Erythroblast (primary cell): ENCODE results near the gene C1orf94.

Experiments
- DNase-seq, 2 experiments: peaks; one replicate each; lab custom pipeline; 2025; lab: John Stamatoyannopoulos, UW
- GATA1 ChIP-seq: IDR thresholded peaks from 2 replicates; pipeline ENCODE4 v1.6.1; 2011; ENCODE audit warnings: low read depth, mild to moderate bottlenecking, control low read depth, low read length, moderate library complexity
- POLR2A ChIP-seq: IDR thresholded peaks from 2 replicates; pipeline ENCODE4 v1.6.1; 2011; ENCODE audit warnings: mild to moderate bottlenecking, low read length

Gene C1orf94, protein sequence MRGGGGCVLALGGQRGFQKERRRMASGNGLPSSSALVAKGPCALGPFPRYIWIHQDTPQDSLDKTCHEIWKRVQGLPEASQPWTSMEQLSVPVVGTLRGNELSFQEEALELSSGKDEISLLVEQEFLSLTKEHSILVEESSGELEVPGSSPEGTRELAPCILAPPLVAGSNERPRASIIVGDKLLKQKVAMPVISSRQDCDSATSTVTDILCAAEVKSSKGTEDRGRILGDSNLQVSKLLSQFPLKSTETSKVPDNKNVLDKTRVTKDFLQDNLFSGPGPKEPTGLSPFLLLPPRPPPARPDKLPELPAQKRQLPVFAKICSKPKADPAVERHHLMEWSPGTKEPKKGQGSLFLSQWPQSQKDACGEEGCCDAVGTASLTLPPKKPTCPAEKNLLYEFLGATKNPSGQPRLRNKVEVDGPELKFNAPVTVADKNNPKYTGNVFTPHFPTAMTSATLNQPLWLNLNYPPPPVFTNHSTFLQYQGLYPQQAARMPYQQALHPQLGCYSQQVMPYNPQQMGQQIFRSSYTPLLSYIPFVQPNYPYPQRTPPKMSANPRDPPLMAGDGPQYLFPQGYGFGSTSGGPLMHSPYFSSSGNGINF

DNA sequence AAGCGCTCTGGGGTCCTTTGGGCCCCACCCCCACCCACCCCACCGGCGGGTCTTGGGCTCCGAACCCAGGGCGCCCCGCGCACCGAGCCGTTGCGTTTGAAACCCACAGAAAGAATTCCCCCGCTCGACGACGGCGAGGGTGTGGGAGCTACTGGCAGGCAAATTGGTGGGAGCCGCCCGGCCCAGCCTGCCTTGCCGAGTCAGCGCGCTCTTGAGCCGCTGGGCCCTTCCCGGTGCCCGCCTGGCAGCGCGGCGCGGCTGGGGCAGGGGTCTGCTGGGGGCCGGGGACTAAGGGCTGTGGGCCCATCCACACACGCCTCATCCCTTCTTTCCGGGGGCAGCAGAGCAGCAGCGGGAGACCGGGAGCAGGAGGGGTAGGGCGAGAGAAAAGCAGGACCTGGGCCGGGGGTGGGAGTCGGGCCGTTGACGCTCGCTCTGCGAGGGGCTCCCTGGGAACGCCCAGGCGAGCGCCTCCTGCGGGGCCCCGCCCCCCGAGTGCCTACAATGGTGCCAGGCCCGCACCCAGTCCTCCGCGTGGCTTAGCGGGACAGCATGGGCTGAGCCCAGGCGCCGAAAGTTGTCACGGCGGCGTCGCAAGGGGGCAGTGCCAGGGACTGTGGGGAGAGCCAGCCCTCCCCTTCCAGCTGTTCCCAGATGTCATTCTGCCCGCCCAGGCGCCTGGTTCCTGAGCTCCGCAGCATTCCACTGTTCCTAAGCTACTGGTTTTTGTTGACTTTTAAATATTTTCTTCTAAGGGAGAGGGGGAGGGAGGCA, at the start of gene C1orf94:
Gene C1orf94 (plus strand): TSS at position 78 of the 774 bp plus-strand sequence. CDS start 883 bp downstream, outside the sequence.
- no peak for TF ChIP-seq POLR2A
- TF ChIP-seq GATA1: no peak
- DNase-seq: no peak

DNA sequence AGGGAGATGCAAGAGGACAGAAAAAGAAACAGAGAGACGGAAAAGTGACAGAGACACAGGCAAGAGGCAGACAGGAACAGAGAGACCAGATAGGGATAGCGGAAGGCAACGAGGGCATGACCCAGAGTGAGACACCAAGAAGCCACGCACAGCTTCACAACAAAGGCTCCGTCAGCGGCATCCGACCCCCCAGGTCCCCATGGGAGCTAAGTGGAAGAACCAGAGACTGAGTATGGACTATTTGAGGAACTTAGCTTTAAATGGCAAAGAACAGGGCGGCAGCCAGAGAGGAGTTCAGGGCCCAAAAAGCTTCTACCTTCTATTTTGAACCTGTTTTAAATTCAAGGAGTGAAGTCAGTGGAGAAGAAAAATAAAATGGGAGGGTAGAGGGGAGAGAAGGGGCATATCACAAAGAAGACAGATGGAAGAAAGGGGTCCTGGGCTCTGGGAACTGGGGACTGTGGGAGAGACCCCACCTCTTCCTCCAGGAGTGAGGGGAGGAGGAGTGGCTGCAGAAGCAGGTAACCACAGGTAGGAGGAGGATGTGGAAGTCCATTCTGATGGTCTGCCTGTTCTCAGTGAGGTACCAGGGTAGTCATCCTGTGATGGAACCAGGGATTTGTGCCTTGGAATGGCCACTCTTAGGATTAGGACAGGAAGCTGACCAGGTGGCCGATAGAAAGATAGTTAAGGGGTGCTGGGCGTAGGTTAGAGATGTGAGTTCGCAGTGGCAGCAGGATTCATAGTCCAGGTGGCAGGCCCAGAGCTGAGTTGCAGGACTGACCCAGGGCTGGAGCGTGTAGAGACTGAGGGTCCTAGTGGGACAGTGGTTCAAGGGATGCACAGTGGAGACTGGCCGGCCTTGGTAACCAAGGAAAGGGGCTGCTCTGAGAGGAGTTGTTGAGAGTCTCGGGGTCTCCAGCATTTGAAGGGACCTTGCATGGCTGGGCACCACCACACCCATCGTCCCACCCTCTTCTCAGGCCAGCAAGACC, 49.4 kb upstream of the C1orf94 start:
- DNase-seq: no peak
- TF ChIP-seq POLR2A (no peak), GATA1 (no peak)

DNA sequence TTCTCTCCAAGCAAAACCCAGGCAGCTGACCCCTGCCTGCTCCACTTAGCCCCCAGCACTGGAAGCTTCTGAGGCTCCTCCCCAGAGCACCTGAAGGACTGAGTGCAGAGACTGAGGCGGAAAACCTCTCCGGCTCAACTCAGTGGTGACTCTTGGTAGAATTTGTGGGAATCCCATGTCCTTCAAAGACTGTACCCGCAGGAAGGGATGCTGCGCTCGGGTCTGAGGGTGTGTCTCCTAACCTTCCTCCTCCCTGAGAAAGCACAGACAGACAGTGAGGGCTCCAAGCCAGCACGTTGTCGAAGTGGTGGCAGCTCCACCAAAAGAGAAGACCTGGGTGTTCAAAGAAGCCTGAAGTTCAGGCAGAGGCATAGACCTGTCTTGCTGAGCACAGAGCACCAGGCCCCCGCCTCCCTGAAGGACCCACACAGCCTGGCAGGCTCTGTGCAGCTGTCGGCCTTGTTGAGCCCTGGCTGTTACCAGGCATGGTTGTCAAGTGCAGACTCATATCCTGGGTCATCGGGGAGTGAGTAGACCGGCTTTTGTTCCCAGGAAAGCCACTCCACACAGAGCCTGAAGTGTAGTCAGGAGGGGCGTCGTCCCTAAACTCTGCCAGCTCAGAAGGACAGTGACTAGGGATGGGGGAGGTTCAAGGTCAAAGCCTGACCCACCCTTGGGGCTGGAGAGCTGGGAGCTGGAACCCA, 48.4 kb upstream of the C1orf94 start:
- TF ChIP-seq GATA1: no peak
- no peak for TF ChIP-seq POLR2A
- DNase-seq: no peak

DNA sequence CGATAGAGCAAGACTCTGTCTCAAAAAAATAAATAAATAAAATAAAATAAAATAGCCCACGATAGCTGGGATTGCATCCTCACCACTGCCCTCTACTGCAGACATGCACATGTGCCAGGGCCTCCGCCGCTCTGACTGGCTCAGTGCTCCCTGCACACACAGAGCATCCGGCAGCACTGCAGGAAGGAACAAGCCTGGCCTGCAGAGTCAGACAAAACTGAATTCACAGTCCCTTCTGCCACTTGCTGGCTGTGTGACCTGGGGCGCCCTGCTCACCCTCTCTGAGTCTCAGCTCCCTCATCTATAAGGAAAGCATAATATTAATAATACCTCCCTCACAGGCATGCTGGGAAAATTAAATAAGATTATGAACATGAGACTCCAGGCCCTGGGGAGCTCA, 47.1 kb upstream of the C1orf94 start:
- TF ChIP-seq GATA1 (no peak), POLR2A (no peak)
- no peak for DNase-seq

DNA sequence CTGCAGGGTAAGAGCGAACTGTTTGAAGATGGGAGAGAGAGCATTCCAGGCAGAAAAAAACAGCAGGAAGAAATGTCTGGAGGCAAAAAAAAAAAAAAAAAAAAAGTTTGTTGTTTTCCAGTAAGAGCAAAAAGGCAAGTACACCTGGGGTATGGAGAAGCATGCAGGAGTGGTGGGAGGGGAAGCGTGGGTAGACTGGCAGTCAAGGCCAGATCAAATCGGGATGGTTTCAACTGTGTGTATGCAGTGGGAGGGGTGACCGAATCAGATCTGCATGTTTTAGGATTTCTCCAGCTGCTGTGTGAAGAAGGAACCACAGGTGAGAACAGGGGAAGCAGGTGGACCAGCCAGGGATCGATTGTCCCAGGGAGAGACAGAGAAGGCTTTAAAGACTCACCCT, 46.4 kb upstream of the C1orf94 start:
- TF ChIP-seq POLR2A (no peak), GATA1 (no peak)
- no peak for DNase-seq

DNA sequence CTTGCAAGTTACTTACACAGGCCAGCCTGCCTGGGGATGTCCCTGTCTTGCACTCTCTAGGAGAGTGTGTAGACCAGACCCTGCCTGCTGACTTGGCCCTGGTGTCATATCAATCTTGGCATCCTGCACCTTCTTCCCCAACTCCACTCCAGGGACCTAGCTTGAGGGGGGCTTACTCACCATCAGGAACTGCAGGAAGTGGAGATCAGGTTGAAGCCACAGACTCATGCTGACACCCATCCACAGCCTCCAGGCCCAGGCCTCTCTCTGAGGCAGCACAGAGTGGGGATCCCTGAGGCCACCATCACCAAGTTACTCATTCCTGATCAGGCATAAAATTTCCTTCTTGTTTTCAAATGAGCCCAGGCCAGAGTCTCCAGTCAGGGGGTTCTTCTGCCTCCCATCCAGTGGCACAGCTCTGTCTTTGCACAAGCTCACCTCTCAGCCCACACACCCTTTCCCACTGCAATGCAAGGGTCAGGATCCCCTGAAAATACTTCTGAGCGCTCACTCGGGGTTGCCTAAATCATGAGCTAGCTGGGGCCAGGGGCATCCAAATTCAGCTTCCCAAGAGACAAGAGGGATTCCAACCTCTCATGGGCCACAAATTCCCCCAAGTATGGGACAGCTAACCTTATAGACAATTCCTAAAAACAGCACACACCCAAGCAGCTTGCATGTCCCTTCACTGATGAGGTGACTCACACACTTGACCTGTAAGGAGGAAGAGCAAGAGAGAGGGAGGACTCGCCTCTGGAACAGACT, 45.1 kb upstream of the C1orf94 start:
- TF ChIP-seq POLR2A (no peak), GATA1 (no peak)

DNA sequence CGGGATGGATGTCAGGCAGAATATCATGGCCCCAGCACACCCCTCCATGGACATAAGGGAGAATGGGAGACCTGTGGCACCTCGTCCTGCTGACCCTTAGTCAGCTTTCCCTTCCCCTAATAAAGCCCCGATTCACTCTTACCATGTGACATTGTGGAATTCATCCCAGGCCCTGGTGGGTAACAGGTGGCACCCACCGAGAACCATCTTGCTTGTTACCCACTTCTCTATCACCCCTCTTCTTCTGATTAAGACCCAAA, 44.6 kb upstream of the C1orf94 start:
- DNase-seq: no peak
- TF ChIP-seq GATA1 (no peak), POLR2A (no peak)

More for the DNA sequence above, 45.1 kb upstream of the C1orf94 start:
- DNase-seq: no peak

DNA sequence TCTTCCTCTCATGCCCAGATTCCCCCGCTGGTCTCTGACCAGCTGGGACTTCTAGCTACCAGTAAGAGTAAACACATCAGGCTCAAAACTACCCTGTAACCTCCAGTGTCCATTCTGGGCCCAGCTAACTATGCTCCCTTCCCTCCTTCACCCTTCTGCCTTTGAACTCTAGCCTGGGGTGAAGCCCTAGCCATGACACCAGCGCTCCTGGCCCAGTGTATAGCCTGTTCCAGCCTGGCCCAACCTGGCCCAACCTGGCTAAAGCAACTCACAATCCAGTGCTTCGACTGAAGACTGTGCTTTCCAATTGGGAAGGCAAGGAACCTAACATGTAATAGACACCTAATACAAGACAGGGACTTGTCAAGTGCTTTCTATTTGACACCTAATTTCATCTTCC, 39.3 kb upstream of the C1orf94 start:
- DNase-seq: no peak
- TF ChIP-seq POLR2A: no peak
- TF ChIP-seq GATA1: no peak

DNA sequence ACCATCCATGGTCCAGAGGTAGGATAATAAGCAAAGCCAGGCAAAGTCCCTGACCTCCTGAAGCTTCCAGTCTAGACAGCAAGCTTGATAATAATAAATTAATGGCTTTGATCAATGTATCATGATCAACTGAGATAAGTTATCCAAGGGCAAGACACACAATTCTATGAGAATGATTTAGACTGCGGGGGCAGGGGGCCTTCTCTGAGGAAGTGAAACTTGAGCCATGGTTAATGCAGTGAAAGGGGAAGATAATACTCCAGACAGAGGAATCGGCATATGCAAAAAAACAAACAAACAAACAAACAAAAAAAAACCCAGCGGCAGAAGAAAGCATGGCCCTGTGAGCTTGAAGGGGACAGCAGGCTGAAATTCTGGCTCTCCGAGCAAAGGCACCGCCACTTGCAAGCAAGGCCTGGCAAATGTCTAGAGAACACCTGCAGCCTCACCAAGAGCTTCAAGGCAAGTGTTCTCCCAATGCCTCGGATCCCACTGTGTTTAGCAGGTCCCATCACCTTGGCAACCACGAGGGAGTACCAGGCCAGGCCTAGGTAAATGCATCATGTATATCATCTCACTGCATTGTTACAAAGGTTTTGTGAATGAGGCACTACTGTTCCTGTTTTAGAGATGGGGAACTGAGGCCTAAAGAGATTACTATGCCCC, 36.6 kb upstream of the C1orf94 start:
- no peak for DNase-seq
- TF ChIP-seq POLR2A (no peak), GATA1 (no peak)

DNA sequence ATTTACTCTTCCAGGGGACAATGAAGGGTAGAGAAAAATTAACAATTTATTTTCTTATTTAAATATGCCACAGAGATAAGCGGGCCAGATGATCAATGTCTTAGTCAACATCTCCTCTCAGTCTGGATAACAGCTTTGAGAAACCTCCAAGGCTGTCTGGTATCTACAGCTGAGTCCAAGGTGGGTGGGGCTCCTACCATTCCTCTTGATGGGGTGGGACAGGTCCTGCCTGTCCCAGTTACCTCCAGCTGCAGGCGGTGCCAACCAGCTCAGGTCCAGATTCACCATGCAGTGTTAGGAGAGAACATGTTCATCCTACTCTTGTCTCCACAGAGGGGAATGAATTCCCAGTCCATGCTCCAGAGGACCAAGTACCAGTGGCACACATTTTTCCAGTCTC, 32.7 kb upstream of the C1orf94 start:
- TF ChIP-seq GATA1 (no peak), POLR2A (no peak)
- DNase-seq: no peak

DNA sequence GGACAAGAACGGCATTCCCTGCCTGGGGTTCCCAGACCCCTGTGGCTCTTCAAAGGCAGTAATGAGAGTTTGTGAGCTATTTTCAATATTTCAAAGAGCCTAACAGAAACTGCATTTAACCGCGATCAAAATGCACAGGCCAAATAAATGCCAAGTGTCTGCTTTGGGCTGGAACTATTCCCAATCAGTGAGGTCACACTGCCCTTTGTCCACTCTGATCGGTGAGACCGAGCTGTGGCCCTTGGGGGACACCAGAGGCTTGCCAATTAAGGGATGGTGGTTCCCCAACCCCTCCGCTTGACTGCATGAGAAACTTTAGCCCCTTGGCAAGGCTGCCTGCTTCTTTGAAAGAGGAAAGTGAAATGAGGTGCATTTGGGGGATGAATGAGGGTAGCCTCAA, 31.9 kb upstream of the C1orf94 start:
- DNase-seq: no peak
- TF ChIP-seq GATA1: no peak
- TF ChIP-seq POLR2A: no peak

DNA sequence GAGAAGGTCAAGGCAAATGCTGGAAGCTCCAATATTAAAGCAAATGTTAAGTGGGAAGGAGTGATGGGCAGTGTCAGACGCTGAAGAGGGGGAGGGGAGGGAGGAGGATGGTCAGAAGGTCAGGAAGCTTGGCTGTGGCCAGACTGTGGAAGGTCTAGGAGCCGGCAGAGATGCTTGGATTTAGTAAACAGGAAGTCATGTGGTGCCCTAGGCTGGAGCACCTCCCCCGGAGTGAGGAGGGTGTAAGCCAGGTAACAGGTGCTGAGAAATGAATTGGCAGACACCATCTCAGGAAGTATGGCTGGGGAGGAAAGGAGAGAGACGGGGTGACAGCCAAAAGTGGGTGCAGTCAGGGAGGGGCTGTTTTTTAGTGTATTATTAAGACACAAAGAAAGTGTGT, 29.4 kb upstream of the C1orf94 start:
- TF ChIP-seq POLR2A: no peak
- no peak for TF ChIP-seq GATA1
- DNase-seq: no peak
